ENCODE data around the gene TTC21B. TPM values are rescaled to one million over a fixed set of nuclear protein-coding genes. Genes with fewer than 3 reads are reported as not detected.

The TTC21B gene
- total RNA-seq, 2 donors from 2014 or later: 10.2 to 13.2 TPM

GRCh38 chr2:165970663-165971062, 17.1 kb upstream of the TTC21B start:
- Histone ChIP-seq H3K9ac (ENCODE audit: low read depth in 2 of 2, low read length in 2 of 2) (no peak overlapping the region), H3K36me3 (no peaks in the 10 kb centered on the region), H3K27ac (no peak overlapping the region), H3K4me3 (no peak overlapping the region), H3K9me3 (no peaks in the 10 kb centered on the region), H3K27me3 (no peaks in the 10 kb centered on the region), H3K4me1 (no peaks in the 10 kb centered on the region)
- no peak for DNase-seq
- intact Hi-C loops (cut with DNase I): no loop called here
- TF ChIP-seq CTCF (IDR thresholded peaks at IDR 0.05): no peak

DNA sequence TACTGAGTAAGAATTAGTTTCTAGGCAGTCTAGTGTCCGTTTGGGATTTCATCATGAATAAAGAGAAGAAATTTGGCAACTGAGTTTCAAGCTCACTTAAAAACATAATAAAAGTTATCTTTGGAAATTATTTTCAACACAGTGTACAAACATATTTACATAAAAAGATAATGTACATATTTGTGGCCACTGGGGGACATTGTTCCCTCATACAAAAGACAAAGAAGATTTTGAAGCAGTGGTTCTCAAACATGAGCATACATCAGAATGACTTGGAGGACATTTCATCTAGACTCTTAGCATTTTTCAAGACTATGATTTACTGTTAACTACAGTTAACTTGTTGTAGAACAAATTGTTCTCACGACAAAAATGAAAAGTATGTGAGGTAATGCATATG, 15.7 kb upstream of the TTC21B start:
- Histone ChIP-seq H3K27me3 (no peaks in the 10 kb centered on the region), H3K4me1 (no peaks in the 10 kb centered on the region), H3K27ac (no peak overlapping the region), H3K9me3 (no peaks in the 10 kb centered on the region), H3K4me3 (no peak overlapping the region), H3K9ac (ENCODE audit: low read depth in 2 of 2, low read length in 2 of 2) (no peak overlapping the region), H3K36me3 (no peaks in the 10 kb centered on the region)
- intact Hi-C loops (cut with DNase I): no loop called here
- no peak for DNase-seq
- no peak for TF ChIP-seq CTCF (IDR thresholded peaks at IDR 0.05)

GRCh38 chr2:165967746-165968145, 14.2 kb upstream of the TTC21B start:
- no peaks in the 10 kb centered on the region for H3K4me1 ChIP-seq
- no peak overlapping the region for H3K27ac ChIP-seq
- no peak overlapping the region for H3K9ac ChIP-seq (ENCODE audit: low read depth in 2 of 2, low read length in 2 of 2)
- DNase-seq: no peak
- intact Hi-C loops (cut with DNase I): no loop called here
- H3K4me3 ChIP-seq: no peak overlapping the region
- TF ChIP-seq CTCF (IDR thresholded peaks at IDR 0.05): no peak
- no peaks in the 10 kb centered on the region for H3K36me3 ChIP-seq
- H3K27me3 ChIP-seq: no peaks in the 10 kb centered on the region
- no peaks in the 10 kb centered on the region for H3K9me3 ChIP-seq

DNA sequence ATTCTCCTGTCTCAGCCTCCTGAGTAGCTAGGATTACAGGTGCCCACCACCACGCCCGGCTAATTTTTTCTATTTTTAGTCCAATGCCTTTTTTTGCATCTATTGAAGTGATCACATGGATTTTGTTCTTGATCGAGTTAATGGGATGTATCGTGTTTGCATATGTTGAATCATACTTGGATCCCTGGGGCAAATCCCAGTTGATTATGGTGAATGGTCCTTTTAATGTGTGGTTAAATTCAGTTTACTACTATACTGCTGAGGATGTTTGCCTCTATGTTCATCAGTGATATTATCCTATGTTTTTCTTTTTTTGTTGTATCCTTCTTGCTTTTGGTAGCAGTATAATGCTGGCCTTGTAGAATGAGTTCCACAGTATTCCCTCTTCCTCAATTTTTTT, 8.2 kb upstream of the TTC21B start:
- no peak overlapping the region for H3K9ac ChIP-seq (ENCODE audit: low read depth in 2 of 2, low read length in 2 of 2)
- intact Hi-C loops (cut with DNase I): no loop called here

GRCh38 chr2:165959371-165959770, 5.8 kb upstream of the TTC21B start:
- Histone ChIP-seq H3K4me3 (no peak overlapping the region), H3K9ac (ENCODE audit: low read depth in 2 of 2, low read length in 2 of 2) (no peak overlapping the region), H3K36me3 (no peaks in the 10 kb centered on the region), H3K27ac (no peak overlapping the region), H3K9me3 (no peaks in the 10 kb centered on the region), H3K27me3 (no peaks in the 10 kb centered on the region), H3K4me1 (peaks cover 3% of the 10 kb centered on the region)
- no peak for TF ChIP-seq CTCF (IDR thresholded peaks at IDR 0.05)
- intact Hi-C loops (cut with DNase I): loop anchor here (5.0 kb wide), 1 partner anchor 168 kb away; the partner anchor contains the start of gene SCN1A
- no peak for DNase-seq

More for the DNA sequence above, 8.2 kb upstream of the TTC21B start:
- no peak for DNase-seq
- TF ChIP-seq CTCF (IDR thresholded peaks at IDR 0.05): no peak
- no peaks in the 10 kb centered on the region for H3K36me3 ChIP-seq
- H3K27me3 ChIP-seq: no peaks in the 10 kb centered on the region
- H3K4me1 ChIP-seq: no peaks in the 10 kb centered on the region
- H3K27ac ChIP-seq: no peak overlapping the region
- H3K9me3 ChIP-seq: no peaks in the 10 kb centered on the region
- no peak overlapping the region for H3K4me3 ChIP-seq
